ENCODE measurements around the gene ACTR8. TPM values are rescaled to one million over a fixed set of nuclear protein-coding genes. Genes with fewer than 3 reads are reported as not detected.

The ACTR8 gene
- total RNA-seq, 1 experiment from 2014 or later: 13.3 TPM

- Histone ChIP-seq H3K36me3 (no peaks in the 10 kb centered on the region), H3K9me3 (no peaks in the 10 kb centered on the region), H3K4me3 (no peak overlapping the region), H3K27me3 (no peaks in the 10 kb centered on the region)
- no peak for DNase-seq
Observed at GRCh38 chr3:53823956-53824657, 57.8 kb downstream of the ACTR8 start.

- no peak for DNase-seq
- H3K27me3 ChIP-seq: no peaks in the 10 kb centered on the region
- H3K9me3 ChIP-seq: no peaks in the 10 kb centered on the region
- no peak overlapping the region for H3K4me3 ChIP-seq
- no peaks in the 10 kb centered on the region for H3K36me3 ChIP-seq
Observed at GRCh38 chr3:53823026-53823955, 58.7 kb downstream of the ACTR8 start.

GRCh38 chr3:53822331-53822741 is 59.6 kb downstream of the ACTR8 start:
- DNase-seq: no peak
- Histone ChIP-seq H3K4me3 (no peak overlapping the region), H3K27me3 (no peaks in the 10 kb centered on the region), H3K36me3 (no peaks in the 10 kb centered on the region), H3K9me3 (no peaks in the 10 kb centered on the region)

GRCh38 chr3:53821631-53822121 is 60.3 kb downstream of the ACTR8 start:
- H3K27me3 ChIP-seq: no peaks in the 10 kb centered on the region
- peak; percentile 35 for DNase-seq
- no peaks in the 10 kb centered on the region for H3K36me3 ChIP-seq
- no peaks in the 10 kb centered on the region for H3K9me3 ChIP-seq
- H3K4me3 ChIP-seq: no peak overlapping the region

- Histone ChIP-seq H3K27me3 (no peaks in the 10 kb centered on the region), H3K9me3 (no peaks in the 10 kb centered on the region), H3K36me3 (no peaks in the 10 kb centered on the region), H3K4me3 (no peak overlapping the region)
- DNase-seq: no peak
Observed at GRCh38 chr3:53820756-53821580, 61.0 kb downstream of the ACTR8 start.

- Histone ChIP-seq H3K4me3 (no peak overlapping the region), H3K9me3 (no peaks in the 10 kb centered on the region), H3K27me3 (no peaks in the 10 kb centered on the region), H3K36me3 (no peaks in the 10 kb centered on the region)
- no peak for DNase-seq
Observed at GRCh38 chr3:53820084-53820483, 61.9 kb downstream of the ACTR8 start.

GRCh38 chr3:53819163-53819868 is 62.6 kb downstream of the ACTR8 start:
- Histone ChIP-seq H3K36me3 (no peaks in the 10 kb centered on the region), H3K4me3 (no peak overlapping the region), H3K9me3 (no peaks in the 10 kb centered on the region), H3K27me3 (no peaks in the 10 kb centered on the region)
- no peak for DNase-seq

- H3K36me3 ChIP-seq: no peaks in the 10 kb centered on the region
- no peak for DNase-seq
- H3K9me3 ChIP-seq: no peaks in the 10 kb centered on the region
- no peak overlapping the region for H3K4me3 ChIP-seq
- no peaks in the 10 kb centered on the region for H3K27me3 ChIP-seq
Observed at GRCh38 chr3:53818221-53819162, 63.5 kb downstream of the ACTR8 start.

- Histone ChIP-seq H3K9me3 (no peaks in the 10 kb centered on the region), H3K4me3 (no peak overlapping the region), H3K36me3 (no peaks in the 10 kb centered on the region), H3K27me3 (no peaks in the 10 kb centered on the region)
- no peak for DNase-seq
Observed at GRCh38 chr3:53817809-53818208, 64.1 kb downstream of the ACTR8 start.

GRCh38 chr3:53817211-53817610 is 64.7 kb downstream of the ACTR8 start:
- no peaks in the 10 kb centered on the region for H3K9me3 ChIP-seq
- DNase-seq: no peak

More at GRCh38 chr3:53817211-53817610, 64.7 kb downstream of the ACTR8 start:
- no peak overlapping the region for H3K4me3 ChIP-seq
- no peaks in the 10 kb centered on the region for H3K36me3 ChIP-seq
- H3K27me3 ChIP-seq: no peaks in the 10 kb centered on the region

Other genes starting within 250 kb of the ACTR8 start
- 0.76 and 2.0 TPM in 2 replicates for gene CHDH, start 35.7 kb downstream of the ACTR8 start, total RNA-seq (2014; rRNA removed; shearing (Covaris generic); ENCODE audit: low replicate concordance)
- gene IL17RB, start 35.6 kb downstream of the ACTR8 start, total RNA-seq (2014; rRNA removed; shearing (Covaris generic); ENCODE audit: low replicate concordance): 0.89 and 2.4 TPM in 2 replicates
- gene SELENOK, start 9.7 kb upstream of the ACTR8 start, total RNA-seq (2014; rRNA removed; shearing (Covaris generic); ENCODE audit: low replicate concordance): 37.0 and 58.7 TPM in 2 replicates
- 1.2 and 2.0 TPM in 2 replicates for gene CACNA2D3, start 240.4 kb upstream of the ACTR8 start, total RNA-seq (2014; rRNA removed; shearing (Covaris generic); ENCODE audit: low replicate concordance)

Data from MG63 (cell line).